Adrenal gland (tissue), 12 donors: ENCODE data around the gene ZSWIM6. TPM values are rescaled to one million over a fixed set of nuclear protein-coding genes. Genes with fewer than 3 reads are reported as not detected.

Source experiments
- DNase-seq, 7 donors: peaks; one replicate each; pipeline ENCODE4 v3.0.0-alpha.2; 2019 to 2020
- H3K27ac ChIP-seq, 5 donors: fragments of 200-600 bp; sonication (generic) in 4 of 5; 1 replicate in 3 of 5; 2 replicates in 2 of 5; pipeline versions ENCODE4 v1.5.1 to v1.8.0; 2016 to 2020; ENCODE audit warnings: mild to moderate bottlenecking in 1 of 5
- H3K27me3 ChIP-seq: fragments of 200-600 bp; 2 replicates; pipeline ENCODE4 v1.8.0; 2021
- H3K36me3 ChIP-seq, 2 donors: fragments of 200-600 bp; replicated peaks in 1 of 2; 1 replicate in 1 of 2; 2 replicates in 1 of 2; pipeline versions ENCODE4 v1.5.1 to v1.8.0; 2018 to 2022
- H3K4me1 ChIP-seq, 2 donors: fragments of 200-600 bp; replicated peaks in 1 of 2; 1 replicate in 1 of 2; 2 replicates in 1 of 2; pipeline versions ENCODE4 v1.5.1 to v1.8.0; 2018 to 2021
- H3K4me3 ChIP-seq, 4 donors: fragments of 200-600 bp; sonication (generic) in 3 of 4; one replicate each; pipeline ENCODE4 v1.5.1; 2016 to 2018
- H3K9me3 ChIP-seq, 3 donors: fragments of 200-600 bp; sonication (generic) in 1 of 3; replicated peaks in 1 of 3; 1 replicate in 2 of 3; 2 replicates in 1 of 3; pipeline versions ENCODE4 v1.5.1 to v1.8.0; 2016 to 2021
- POLR2A ChIP-seq, 2 donors: fragments of 450-650 bp; IDR thresholded peaks; one replicate each; pipeline ENCODE4 v1.6.1; 2017; ENCODE audit warnings: antibody characterized with exemption in 2 of 2, mild to moderate bottlenecking in 2 of 2, moderate library complexity in 1 of 2
- WGBS, 4 donors: extraction: QIAGEN DNeasy Blood & Tissue Kit in 2 of 4; methylation state at CpG; one replicate each; pipeline versions ENCODE4 v1.1.5 to v1.1.7; 2013 to 2017; 5-methylcytosine and 5-hydroxymethylcytosine counted together
- intact Hi-C, 2 donors: fragments of 100-400 bp; cut with DNase I; formaldehyde crosslinking; loops; one replicate each; pipeline versions ENCODE4 v1.14.1 to v1.15.0; 2022 to 2023
- polyA plus RNA-seq, 3 donors: library from polyadenylated mRNA; stranded (reverse); fragments of 200-250 nt in 2 of 3; fragments of 350-450 nt in 1 of 3; fragmentation: Illumina TruSeq in 1 of 3; extraction: RNeasy Lipid Tissue Mini Kit (QIAGEN cat#74804) in 1 of 3; gene quantifications; one replicate each; pipeline ENCODE4 v1.2.3, GENCODE V29; 2013 to 2014
- total RNA-seq, 9 donors: library from RNA; depleted of rRNA in 4 of 9; stranded (reverse); fragments of >200 nt in 4 of 9; fragments of 120-200 nt in 1 of 9; fragmentation: NEBNext Ultra II Directional in 1 of 9; extraction: Animal tissue kit (Norgen Biotek cat#: 25700) in 1 of 9; gene quantifications; one replicate each; pipeline versions ENCODE4 v1.1.0 to v1.2.4, GENCODE V29; 2013 to 2023
- TF ChIP-seq, protein P1 (sequence below), 6 experiments: fragments of 450-650 bp in 4 of 6; fragments of 200-600 bp in 2 of 6; sonication (generic) in 1 of 6; IDR thresholded peaks; 1 replicate in 5 of 6; 2 replicates in 1 of 6; pipeline versions ENCODE4 v1.5.1 to v1.8.0; 2016 to 2021; ENCODE audit warnings: antibody characterized with exemption in 6 of 6, mild to moderate bottlenecking in 2 of 6, moderate library complexity in 1 of 6
- donor health status: healthy with polysubstance abuse.
- donor health status: Bipolar disorder and iron deficiency.
- donor health status: DM: yes; HTN: yes; CAD: no.
- donor health status: DM: no; HTN: no; CAD: no.
- donor health status: DM: no; HTN: no; CAD: no.
- donor health status: DM: yes; HTN: yes; CAD: no.

The ZSWIM6 gene
- total and polyA plus RNA-seq, 12 donors, result 5.5 to 14.6 (median 8.3) TPM

DNA sequence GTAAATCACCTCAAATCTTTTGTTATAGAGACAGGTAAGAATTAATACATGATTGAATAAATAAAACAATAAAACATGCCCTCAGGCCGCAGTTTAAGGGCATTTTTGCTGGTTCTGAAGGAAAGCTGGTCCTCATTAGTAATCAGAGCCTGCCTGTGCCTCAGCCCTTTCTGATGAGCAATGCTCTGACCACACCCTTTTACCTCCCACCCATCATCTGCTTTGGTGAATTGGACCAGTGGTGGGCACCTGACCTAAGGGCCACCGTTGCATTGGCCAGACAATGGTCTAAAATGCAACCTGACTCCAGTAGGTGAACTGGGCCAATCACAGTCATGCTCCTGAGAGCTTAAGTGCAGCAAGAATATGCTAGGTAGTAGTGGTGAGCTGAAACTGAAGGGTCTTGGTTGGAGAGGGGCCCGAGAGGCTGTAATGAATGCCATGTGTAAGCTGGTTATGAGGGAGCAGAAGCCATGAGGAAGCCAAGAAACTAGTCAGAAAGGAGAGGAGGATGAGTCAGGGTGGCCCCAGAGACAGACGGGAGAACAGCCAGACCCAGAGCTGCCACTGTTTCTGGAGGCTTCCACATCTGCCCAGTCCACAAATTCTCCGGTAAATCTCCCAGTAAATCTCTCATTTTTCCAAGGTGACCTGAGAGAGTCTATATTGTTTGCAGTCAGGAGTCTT is 45.5 kb upstream of the ZSWIM6 start:
- Histone ChIP-seq H3K4me1 (no peaks in the 10 kb centered on the region), H3K4me3 (no peak overlapping the region), H3K27me3 (no peaks in the 10 kb centered on the region), H3K9me3 (no peaks in the 10 kb centered on the region), H3K36me3 (no peaks in the 10 kb centered on the region), H3K27ac (no peak overlapping the region)
- WGBS, 4 donors, result 86 to 93% (median 86%) methylated on average over 5 of the region's 5 CpGs
- intact Hi-C loops, result no loop called here
- DNase-seq, result no peak
- TF ChIP-seq POLR2A (IDR thresholded peaks at IDR 0.05), result no peak
- TF ChIP-seq, protein P1, sequence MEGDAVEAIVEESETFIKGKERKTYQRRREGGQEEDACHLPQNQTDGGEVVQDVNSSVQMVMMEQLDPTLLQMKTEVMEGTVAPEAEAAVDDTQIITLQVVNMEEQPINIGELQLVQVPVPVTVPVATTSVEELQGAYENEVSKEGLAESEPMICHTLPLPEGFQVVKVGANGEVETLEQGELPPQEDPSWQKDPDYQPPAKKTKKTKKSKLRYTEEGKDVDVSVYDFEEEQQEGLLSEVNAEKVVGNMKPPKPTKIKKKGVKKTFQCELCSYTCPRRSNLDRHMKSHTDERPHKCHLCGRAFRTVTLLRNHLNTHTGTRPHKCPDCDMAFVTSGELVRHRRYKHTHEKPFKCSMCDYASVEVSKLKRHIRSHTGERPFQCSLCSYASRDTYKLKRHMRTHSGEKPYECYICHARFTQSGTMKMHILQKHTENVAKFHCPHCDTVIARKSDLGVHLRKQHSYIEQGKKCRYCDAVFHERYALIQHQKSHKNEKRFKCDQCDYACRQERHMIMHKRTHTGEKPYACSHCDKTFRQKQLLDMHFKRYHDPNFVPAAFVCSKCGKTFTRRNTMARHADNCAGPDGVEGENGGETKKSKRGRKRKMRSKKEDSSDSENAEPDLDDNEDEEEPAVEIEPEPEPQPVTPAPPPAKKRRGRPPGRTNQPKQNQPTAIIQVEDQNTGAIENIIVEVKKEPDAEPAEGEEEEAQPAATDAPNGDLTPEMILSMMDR (IDR thresholded peaks at IDR 0.05), result no peak

DNA sequence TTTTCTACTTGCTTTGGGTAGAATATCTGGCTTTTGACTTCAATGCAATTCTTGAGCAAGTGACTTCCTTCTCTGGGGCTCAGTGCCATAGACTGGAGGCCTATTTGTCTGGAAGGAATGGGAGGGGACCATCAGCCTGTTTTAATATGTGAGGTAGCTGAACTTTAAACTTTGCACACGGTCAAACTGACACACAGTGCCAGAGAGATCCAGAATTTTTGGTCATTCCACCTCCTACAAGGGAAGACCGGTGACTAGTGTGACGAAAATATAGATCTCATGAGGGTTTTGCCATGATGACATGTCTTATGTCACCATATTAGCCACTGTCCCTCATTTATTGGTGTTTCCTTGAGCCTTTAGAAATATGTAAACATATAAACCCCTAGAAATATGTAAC is 44.6 kb upstream of the ZSWIM6 start:
- Histone ChIP-seq H3K4me3 (no peak overlapping the region), H3K27ac (no peak overlapping the region), H3K27me3 (no peaks in the 10 kb centered on the region), H3K9me3 (no peaks in the 10 kb centered on the region), H3K4me1 (no peaks in the 10 kb centered on the region), H3K36me3 (no peaks in the 10 kb centered on the region)
- TF ChIP-seq, protein P1 (IDR thresholded peaks at IDR 0.05), result no peak
- TF ChIP-seq POLR2A (IDR thresholded peaks at IDR 0.05), result no peak
- WGBS, 4 donors, result 88 to 92% (median 90%) methylated on average over 3 of the region's 3 CpGs
- no peak for DNase-seq
- intact Hi-C loops, result no loop called here

DNA sequence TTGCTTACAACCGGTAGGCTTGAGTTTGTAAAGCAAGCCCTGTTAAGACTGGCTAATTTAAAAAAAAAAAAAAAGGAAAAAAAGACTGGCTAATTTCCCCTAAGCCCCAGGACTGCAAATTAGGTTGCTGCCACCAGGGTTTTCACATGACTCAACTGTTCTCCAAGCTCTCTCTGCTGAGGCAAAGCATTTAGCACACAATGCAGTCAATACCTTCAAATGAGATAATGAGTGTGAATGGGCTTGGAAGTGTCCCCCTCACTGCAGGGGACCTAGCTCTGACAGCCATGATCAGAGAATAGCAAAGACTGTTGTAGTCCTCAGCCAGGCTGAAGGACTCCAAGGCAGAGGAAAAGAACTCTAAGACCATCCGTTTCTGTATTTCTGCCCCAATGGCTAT is 42.8 kb upstream of the ZSWIM6 start:
- WGBS, 4 donors, result 67 to 83% (median 79%) methylated on average over 1 to 2 of the region's 2 CpGs
- intact Hi-C loops, result no loop called here
- Histone ChIP-seq H3K9me3 (no peaks in the 10 kb centered on the region), H3K27me3 (no peaks in the 10 kb centered on the region), H3K27ac (no peak overlapping the region), H3K4me1 (no peaks in the 10 kb centered on the region), H3K4me3 (no peak overlapping the region), H3K36me3 (no peaks in the 10 kb centered on the region)
- TF ChIP-seq, protein P1 (IDR thresholded peaks at IDR 0.05), result no peak
- no peak for TF ChIP-seq POLR2A (IDR thresholded peaks at IDR 0.05)
- DNase-seq, result no peak

DNA sequence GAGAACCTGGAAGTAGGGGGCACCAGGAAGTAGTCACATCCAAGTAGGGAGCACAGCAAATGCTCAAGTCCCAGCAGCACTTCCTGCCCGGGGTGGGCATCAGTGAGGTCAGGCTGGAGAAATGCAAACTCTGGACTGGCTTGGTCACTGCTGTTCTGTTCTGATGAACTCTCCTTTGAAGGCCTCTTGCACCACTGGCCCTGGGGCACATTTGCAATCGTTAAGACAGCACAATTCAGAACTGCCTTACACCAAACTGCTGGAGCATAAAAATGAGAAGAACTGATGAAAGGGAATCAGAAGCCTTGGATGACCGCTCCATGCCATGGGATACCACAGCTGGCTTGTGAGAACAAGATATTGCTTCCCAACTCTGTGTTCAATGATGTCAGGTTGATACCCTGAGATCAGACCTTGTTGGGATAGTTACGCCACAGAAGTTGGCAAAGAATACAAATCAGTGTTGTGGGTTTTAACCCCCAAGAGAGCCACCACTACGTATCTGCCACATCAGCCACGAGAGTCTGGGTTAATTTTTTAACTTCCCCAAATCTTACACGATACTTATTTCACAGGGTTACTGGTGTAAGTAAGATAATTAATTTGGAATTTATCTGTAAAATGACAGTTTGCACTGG is 42.3 kb upstream of the ZSWIM6 start:
- intact Hi-C loops, result no loop called here
- H3K27ac ChIP-seq, result no peak overlapping the region
- WGBS, 4 donors, result 75 to 87% (median 82%) methylated on average over 7 of the region's 7 CpGs

More for the DNA sequence above, 42.3 kb upstream of the ZSWIM6 start:
- no peaks in the 10 kb centered on the region for H3K27me3 ChIP-seq
- TF ChIP-seq, protein P1 (IDR thresholded peaks at IDR 0.05), result no peak
- TF ChIP-seq POLR2A (IDR thresholded peaks at IDR 0.05), result no peak
- H3K4me3 ChIP-seq, result no peak overlapping the region
- no peaks in the 10 kb centered on the region for H3K4me1 ChIP-seq
- no peaks in the 10 kb centered on the region for H3K36me3 ChIP-seq
- H3K9me3 ChIP-seq, result no peaks in the 10 kb centered on the region
- DNase-seq, result no peak
